Tibial artery (tissue), 4 donors: ENCODE data around the gene ZSCAN30.

Source experiments
- DNase-seq, 2 donors: peaks; one replicate each; pipeline ENCODE4 v3.0.0-alpha.2; 2019
- H3K27ac ChIP-seq, 2 donors: fragments of 200-600 bp; sonication (generic) in 1 of 2; 1 replicate in 1 of 2; 2 replicates in 1 of 2; pipeline ENCODE4 v1.5.1; 2018 to 2019; ENCODE audit warnings: mild to moderate bottlenecking in 1 of 2
- H3K27me3 ChIP-seq, 2 donors: fragments of 200-600 bp; sonication (generic) in 1 of 2; one replicate each; pipeline versions ENCODE4 v1.5.1 to v1.6.0; 2016 to 2019
- H3K36me3 ChIP-seq, 3 donors: fragments of 200-600 bp; sonication (generic) in 2 of 3; one replicate each; pipeline ENCODE4 v1.5.1; 2016 to 2019; ENCODE audit warnings: mild to moderate bottlenecking in 2 of 3
- H3K4me1 ChIP-seq, 4 donors: fragments of 200-600 bp; sonication (generic) in 2 of 4; 1 replicate in 3 of 4; 2 replicates in 1 of 4; pipeline ENCODE4 v1.5.1; 2016 to 2019
- H3K4me3 ChIP-seq, 2 donors: fragments of 200-600 bp; sonication (generic) in 1 of 2; 1 replicate in 1 of 2; 2 replicates in 1 of 2; pipeline ENCODE4 v1.5.1; 2018 to 2019; ENCODE audit warnings: mild to moderate bottlenecking in 2 of 2
- H3K9me3 ChIP-seq, 3 donors: fragments of 200-600 bp; sonication (generic) in 1 of 3; one replicate each; pipeline ENCODE4 v1.5.1; 2016 to 2019
- intact Hi-C: fragments of 100-400 bp; cut with DNase I; formaldehyde crosslinking; loops from one replicate; pipeline ENCODE4 v1.15.0; 2023; ENCODE audit warnings: low total_unique reads
- TF ChIP-seq, protein P1 (sequence below), 2 experiments: fragments of 200-600 bp in 1 of 2; fragments of 450-650 bp in 1 of 2; IDR thresholded peaks; one replicate each; pipeline ENCODE4 v1.5.1; 2017 to 2019; ENCODE audit warnings: antibody characterized with exemption in 2 of 2, mild to moderate bottlenecking in 1 of 2, moderate library complexity in 1 of 2

The ZSCAN30 gene

DNA sequence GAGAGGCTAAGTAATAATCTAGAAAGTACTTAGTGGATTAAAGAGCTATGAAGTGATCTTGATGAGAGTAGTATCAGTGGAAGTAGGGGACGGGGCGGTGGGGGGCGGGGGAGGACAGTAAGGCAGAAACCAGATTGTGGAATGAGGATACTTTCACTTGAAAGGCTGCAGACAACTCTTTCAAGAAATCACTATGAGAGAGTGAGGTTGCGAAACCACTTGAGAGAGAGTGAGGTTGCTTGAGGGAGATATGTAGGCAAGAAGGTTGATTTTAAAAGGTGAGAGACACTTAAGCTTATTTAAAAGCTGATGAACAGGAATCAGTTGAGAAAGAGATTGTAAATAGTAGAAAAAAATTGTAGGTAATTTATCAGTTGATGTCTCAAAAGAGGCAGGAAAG, 45.4 kb downstream of the ZSCAN30 start:
- DNase-seq, result no peak
- H3K4me3 ChIP-seq, result no peak overlapping the region
- intact Hi-C loops, result no loop called here
- no peak overlapping the region for H3K27ac ChIP-seq
- no peaks in the 10 kb centered on the region for H3K27me3 ChIP-seq
- peaks cover 61 to 68% (median 66%) of the 10 kb centered on the region in 3 donors for H3K36me3 ChIP-seq
- H3K4me1 ChIP-seq, result peaks cover 0 to 22% (median 11%) of the 10 kb centered on the region in 4 donors
- TF ChIP-seq, protein P1, sequence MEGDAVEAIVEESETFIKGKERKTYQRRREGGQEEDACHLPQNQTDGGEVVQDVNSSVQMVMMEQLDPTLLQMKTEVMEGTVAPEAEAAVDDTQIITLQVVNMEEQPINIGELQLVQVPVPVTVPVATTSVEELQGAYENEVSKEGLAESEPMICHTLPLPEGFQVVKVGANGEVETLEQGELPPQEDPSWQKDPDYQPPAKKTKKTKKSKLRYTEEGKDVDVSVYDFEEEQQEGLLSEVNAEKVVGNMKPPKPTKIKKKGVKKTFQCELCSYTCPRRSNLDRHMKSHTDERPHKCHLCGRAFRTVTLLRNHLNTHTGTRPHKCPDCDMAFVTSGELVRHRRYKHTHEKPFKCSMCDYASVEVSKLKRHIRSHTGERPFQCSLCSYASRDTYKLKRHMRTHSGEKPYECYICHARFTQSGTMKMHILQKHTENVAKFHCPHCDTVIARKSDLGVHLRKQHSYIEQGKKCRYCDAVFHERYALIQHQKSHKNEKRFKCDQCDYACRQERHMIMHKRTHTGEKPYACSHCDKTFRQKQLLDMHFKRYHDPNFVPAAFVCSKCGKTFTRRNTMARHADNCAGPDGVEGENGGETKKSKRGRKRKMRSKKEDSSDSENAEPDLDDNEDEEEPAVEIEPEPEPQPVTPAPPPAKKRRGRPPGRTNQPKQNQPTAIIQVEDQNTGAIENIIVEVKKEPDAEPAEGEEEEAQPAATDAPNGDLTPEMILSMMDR (IDR thresholded peaks at IDR 0.05), result no peak
- H3K9me3 ChIP-seq, result no peaks in the 10 kb centered on the region

DNA sequence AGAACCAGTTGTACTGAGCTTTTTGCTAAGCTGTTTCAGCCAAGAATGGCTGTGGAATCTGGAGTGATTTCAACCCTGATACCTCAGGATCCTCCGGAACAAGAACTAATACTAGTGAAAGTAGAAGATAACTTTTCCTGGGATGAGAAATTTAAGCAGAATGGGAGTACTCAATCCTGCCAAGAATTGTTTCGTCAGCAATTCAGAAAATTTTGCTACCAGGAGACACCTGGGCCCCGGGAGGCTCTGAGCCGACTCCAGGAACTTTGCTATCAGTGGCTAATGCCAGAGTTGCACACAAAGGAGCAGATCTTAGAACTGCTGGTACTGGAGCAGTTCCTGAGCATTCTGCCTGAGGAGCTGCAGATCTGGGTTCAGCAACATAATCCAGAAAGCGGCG, 47.6 kb downstream of the ZSCAN30 start:
- no peaks in the 10 kb centered on the region for H3K27me3 ChIP-seq
- no peaks in the 10 kb centered on the region for H3K9me3 ChIP-seq
- DNase-seq, result no peak
- intact Hi-C loops, result no loop called here
- H3K36me3 ChIP-seq, result peaks cover 42 to 51% (median 50%) of the 10 kb centered on the region in 3 donors
- no peak overlapping the region for H3K4me3 ChIP-seq
- peaks cover 0 to 22% (median 11%) of the 10 kb centered on the region in 4 donors for H3K4me1 ChIP-seq
- TF ChIP-seq, protein P1 (IDR thresholded peaks at IDR 0.05), result no peak
- H3K27ac ChIP-seq, result peak overlapping the region in 1 of 2 donors; percentile 97

DNA sequence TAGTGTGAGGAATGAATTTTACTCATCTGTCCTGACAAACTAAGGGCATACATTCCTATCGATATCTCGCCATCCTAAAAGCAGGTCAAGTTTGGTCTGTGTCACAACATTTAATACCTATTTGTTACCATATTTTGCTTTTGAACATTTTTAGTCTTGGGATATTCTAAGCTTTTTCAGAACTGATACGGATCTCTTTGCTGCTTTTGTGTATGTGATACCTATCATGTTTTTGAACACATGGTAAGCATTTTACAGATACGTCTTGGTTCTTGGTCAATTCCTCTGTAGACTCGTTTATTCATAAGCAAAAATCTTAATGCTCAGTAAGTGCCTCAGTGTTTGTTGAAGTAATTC, 48.6 kb downstream of the ZSCAN30 start:
- TF ChIP-seq, protein P1 (IDR thresholded peaks at IDR 0.05), result no peak
- Histone ChIP-seq H3K27me3 (no peaks in the 10 kb centered on the region), H3K27ac (peak overlapping the region; percentile 97 to 98), H3K4me1 (peaks cover 0 to 22% (median 11%) of the 10 kb centered on the region in 4 donors), H3K36me3 (peaks cover 40 to 41% (median 40%) of the 10 kb centered on the region in 3 donors), H3K4me3 (peak overlapping the region; percentile 71 to 88), H3K9me3 (no peaks in the 10 kb centered on the region)
- DNase-seq, result no peak
- intact Hi-C loops, result loop anchor here (2.0 kb wide), 1 partner anchor 103 kb away; the partner anchor contains the start of gene ZNF24

DNA sequence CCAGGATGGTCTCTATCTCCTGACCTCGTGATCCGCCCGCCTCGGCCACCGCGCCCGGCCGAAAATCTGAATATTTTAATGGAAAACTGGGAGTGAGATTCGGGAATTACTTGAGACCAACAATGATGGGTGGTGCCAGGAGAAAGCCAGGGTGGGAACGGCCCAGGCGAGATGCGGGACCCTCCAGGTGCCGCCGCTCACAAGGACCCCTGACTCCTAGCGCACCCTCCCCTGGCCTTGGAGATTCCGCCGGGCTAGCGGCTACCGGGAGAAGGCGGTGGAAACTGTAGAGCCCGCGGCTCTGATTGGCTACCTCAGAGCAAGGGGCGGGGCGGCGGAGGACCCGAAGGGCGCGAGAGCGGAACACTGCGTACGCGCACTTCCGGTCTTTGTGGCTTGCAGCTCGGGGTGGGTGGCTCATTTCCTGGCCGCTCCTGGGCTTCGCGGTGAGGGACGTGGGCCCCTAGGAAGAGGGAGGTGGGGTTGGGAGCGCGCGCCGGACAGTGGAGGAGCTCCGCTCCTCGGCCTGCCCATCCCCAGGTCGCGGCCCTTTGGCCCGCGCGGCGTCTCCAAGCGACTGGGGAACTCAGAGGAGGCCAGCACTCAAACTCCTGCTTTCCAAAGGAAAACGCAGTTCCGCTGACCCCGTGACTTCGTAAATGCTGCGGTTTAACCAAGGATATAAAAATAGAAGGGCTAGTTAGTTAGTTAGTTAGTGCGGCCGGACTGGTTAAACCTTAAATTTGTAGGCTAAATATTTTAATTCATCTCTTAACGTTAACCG, 49.2 kb downstream of the ZSCAN30 start, which contains the start of gene ZNF397:
Gene ZNF397 (plus strand): TSS at position 371 of the 784 bp plus-strand sequence. CDS start 1,437 bp downstream, outside the sequence.
- H3K27me3 ChIP-seq, result no peaks in the 10 kb centered on the region
- DNase-seq, result peak; percentile 98 to 99
- TF ChIP-seq, protein P1 (IDR thresholded peaks at IDR 0.05), result peak in 1 of 2 experiments; percentile 21
- peak within 1 kb of the TSS; percentile 71 to 88 for H3K4me3 ChIP-seq
- peak within 1 kb of the TSS; percentile 97 to 98 for H3K27ac ChIP-seq
- intact Hi-C loops, result loop anchor here (2.0 kb wide), 1 partner anchor 104 kb away; the partner anchor contains the start of gene ZNF24
- H3K36me3 ChIP-seq, result peaks cover 34 to 35% (median 34%) of the 10 kb centered on the region in 3 donors
- peaks cover 0 to 22% (median 11%) of the 10 kb centered on the region in 4 donors for H3K4me1 ChIP-seq
- H3K9me3 ChIP-seq, result no peaks in the 10 kb centered on the region

DNA sequence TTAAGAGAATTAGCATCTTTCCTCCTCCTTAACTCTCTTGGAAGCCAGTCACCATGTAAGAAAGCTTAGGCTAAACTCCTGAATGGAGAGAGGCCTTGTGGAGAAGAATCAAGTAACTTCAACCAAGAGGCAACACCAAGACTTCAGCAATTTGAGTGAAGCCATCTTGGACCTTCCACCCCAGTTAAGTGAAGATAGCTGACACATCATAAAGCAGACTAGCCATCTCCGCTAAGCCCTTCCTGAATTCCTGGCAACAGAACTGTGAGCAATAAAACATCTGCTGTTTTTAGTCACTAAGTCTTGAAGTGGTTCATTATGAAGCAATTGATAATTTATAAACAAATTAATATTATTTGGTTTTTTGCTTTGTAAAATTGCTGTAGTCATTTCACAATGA, 50.7 kb downstream of the ZSCAN30 start:
- no peak for DNase-seq
- Histone ChIP-seq H3K9me3 (no peaks in the 10 kb centered on the region), H3K36me3 (peaks cover 19 to 20% (median 19%) of the 10 kb centered on the region in 3 donors), H3K4me3 (no peak overlapping the region), H3K4me1 (peaks cover 0 to 22% (median 11%) of the 10 kb centered on the region in 4 donors), H3K27me3 (no peaks in the 10 kb centered on the region), H3K27ac (peak overlapping the region in 1 of 2 donors; percentile 97)
- TF ChIP-seq, protein P1 (IDR thresholded peaks at IDR 0.05), result no peak
- intact Hi-C loops, result no loop called here
